Endothelial cell of umbilical vein (primary cell): ENCODE measurements around the gene CXCL16.

Experiments
- EZH2 ChIP-seq: IDR thresholded peaks from 2 replicates; pipeline ENCODE4 v1.6.1; 2012; ENCODE audit warnings: borderline replicate concordance, low read depth, mild to moderate bottlenecking, moderate library complexity, low read length, inconsistent platforms; ENCODE audit not compliant: severe bottlenecking
- FOS ChIP-seq: IDR thresholded peaks from 2 replicates; pipeline ENCODE4 v1.6.1; 2011; ENCODE audit warnings: mild to moderate bottlenecking, low read length, moderate library complexity, borderline replicate concordance; ENCODE audit not compliant: insufficient read depth
- JUN ChIP-seq: IDR thresholded peaks from 2 replicates; pipeline ENCODE4 v1.6.1; 2011; ENCODE audit warnings: borderline replicate concordance, low read depth; ENCODE audit not compliant: insufficient read length, insufficient read depth
- MYC ChIP-seq: IDR thresholded peaks from one replicate; pipeline ENCODE4 v1.6.1; 2011; ENCODE audit warnings: mild to moderate bottlenecking, low read depth, low read length
- POLR2A ChIP-seq: IDR thresholded peaks from 2 replicates; pipeline ENCODE4 v1.6.1; 2012; ENCODE audit warnings: low read depth, mild to moderate bottlenecking, control low read depth, low read length
- POLR2AphosphoS5 ChIP-seq: IDR thresholded peaks from 2 replicates; pipeline ENCODE4 v1.6.1; 2012; ENCODE audit warnings: low read depth, mild to moderate bottlenecking, control low read depth, low read length, moderate library complexity; ENCODE audit not compliant: insufficient read depth
- TF ChIP-seq, protein P1 (sequence below), 2 donors: IDR thresholded peaks; 1 replicate in 1 of 2; 2 replicates in 1 of 2; pipeline ENCODE4 v1.5.1; 2011; ENCODE audit warnings: low read length in 2 of 2, mild to moderate bottlenecking in 2 of 2, moderate library complexity in 2 of 2, control low read depth in 1 of 2, inconsistent platforms in 1 of 2, low read depth in 1 of 2; ENCODE audit not compliant: insufficient read depth in 1 of 2; ENCODE audit errors: extremely low read depth in 1 of 2
- TF ChIP-seq, protein P2 (sequence below): IDR thresholded peaks from 2 replicates; pipeline ENCODE4 v1.6.1; 2011; ENCODE audit not compliant: insufficient read depth, insufficient read length

DNA sequence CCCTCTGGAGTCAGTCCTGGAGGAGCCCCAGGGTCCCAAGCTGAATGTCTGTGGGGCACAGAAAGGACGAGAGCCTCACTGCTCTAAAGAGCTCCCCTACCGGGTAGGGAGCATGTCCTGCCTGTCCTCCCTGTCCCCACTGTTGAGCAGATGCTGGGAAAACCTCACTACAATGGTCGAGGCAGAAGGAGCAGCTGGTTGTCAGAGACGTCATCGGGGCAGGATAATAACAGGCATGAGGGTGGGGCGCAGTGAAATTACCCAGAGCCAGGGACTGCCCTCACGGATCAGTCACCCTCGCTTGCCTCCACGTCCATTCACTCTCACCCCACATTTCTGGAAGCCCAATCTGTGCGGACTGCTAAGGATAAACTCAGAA is 32.5 kb upstream of the CXCL16 start:
- TF ChIP-seq, protein P1, sequence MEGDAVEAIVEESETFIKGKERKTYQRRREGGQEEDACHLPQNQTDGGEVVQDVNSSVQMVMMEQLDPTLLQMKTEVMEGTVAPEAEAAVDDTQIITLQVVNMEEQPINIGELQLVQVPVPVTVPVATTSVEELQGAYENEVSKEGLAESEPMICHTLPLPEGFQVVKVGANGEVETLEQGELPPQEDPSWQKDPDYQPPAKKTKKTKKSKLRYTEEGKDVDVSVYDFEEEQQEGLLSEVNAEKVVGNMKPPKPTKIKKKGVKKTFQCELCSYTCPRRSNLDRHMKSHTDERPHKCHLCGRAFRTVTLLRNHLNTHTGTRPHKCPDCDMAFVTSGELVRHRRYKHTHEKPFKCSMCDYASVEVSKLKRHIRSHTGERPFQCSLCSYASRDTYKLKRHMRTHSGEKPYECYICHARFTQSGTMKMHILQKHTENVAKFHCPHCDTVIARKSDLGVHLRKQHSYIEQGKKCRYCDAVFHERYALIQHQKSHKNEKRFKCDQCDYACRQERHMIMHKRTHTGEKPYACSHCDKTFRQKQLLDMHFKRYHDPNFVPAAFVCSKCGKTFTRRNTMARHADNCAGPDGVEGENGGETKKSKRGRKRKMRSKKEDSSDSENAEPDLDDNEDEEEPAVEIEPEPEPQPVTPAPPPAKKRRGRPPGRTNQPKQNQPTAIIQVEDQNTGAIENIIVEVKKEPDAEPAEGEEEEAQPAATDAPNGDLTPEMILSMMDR (IDR thresholded peaks at IDR 0.05; ENCODE audit: extremely low read depth in 1 of 2, insufficient read depth in 1 of 2, low read depth in 1 of 2, low read length in 2 of 2), result no peak
- TF ChIP-seq, protein P2, sequence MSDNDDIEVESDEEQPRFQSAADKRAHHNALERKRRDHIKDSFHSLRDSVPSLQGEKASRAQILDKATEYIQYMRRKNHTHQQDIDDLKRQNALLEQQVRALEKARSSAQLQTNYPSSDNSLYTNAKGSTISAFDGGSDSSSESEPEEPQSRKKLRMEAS, result no peak
- TF ChIP-seq FOS (no peak), EZH2 (no peak), POLR2AphosphoS5 (no peak), POLR2A (no peak), JUN (no peak), MYC (no peak)
